Measurements from ENCODE around the gene MRPL12. TPM values are rescaled to one million over a fixed set of nuclear protein-coding genes. Genes with fewer than 3 reads are reported as not detected.

Gene MRPL12
- total RNA-seq, 2 experiments from 2014 or later, result 112 to 118 TPM

DNA sequence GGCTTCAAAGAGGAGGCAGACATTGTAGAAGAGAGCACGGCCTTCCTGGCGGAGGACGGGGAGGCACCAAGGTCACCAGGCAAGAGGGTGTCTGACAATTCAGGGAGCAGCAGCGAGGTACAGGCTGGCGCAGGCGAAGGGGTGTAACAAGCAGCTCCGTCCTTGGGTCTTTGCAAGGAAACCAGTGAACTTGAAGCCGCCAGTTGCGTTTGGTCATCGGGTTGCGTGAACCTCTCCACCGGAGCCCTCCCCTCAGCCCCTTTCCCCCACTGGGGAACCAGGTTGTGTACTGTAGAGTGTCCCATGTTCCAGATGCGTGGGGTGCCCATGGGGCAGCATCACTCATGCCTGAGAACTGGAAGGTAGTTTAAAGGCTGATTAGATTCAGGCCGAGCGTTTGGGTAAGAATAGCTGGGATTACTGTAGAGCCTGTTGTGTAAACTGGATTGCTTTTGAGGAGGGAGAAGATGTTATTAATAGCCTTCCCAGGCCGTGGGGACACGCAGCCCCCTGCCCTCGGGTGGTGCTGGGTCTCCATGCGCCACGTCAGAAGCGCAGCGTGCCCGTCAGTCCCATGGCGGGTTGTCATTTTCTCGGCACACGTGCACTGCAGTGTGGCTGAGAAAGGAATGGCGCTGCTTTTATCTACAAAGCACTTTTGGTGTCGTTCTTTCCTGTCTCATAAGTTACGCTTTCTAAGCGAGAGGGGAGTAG lies 2.5 kb downstream of the MRPL12 start:
- Mint-ChIP-seq H3K9me3 (no peaks in the 10 kb centered on the region), H3K4me3 (peak overlapping the region; percentile 39), H3K36me3 (peaks cover 33% of the 10 kb centered on the region), H3K27me3 (no peaks in the 10 kb centered on the region), H3K4me1 (ENCODE audit: low read depth) (peaks cover 30% of the 10 kb centered on the region), H3K27ac (peak overlapping the region; percentile 24)
- no peak for DNase-seq
- POLR2A ChIA-PET, result interaction anchor here (0.6 to 5.5 kb wide), 2 partner anchors 22 to 417 kb away, joined by 3 to 54 read pairs; partner anchors contain the start of genes ARL16 and HGS
- intact Hi-C loops (cut with micrococcal nuclease), result no loop called here
- CTCF ChIA-PET, result no interaction called here

DNA sequence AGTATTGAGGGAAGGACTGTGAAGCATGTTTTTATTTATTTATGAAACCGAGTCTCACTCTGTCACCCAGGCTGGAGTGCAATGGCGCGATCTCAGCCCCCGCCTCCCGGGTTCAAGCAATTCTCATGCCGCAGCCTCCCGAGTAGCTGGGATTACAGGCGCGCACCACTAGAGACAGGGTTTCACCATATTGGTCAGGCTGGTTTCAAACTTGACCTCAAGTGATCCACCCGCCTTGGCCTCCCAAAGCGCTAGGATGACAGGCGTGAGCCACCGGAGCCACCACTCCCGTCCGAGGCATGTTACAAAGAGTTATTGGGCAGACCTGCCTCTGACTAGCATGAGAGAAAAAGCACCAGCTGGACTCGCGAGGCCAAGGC lies 3.1 kb downstream of the MRPL12 start:
- no peak for DNase-seq
- H3K27me3 Mint-ChIP-seq, result no peaks in the 10 kb centered on the region
- ChIA-PET CTCF (no interaction called here), POLR2A (interaction anchor here (5.5 kb wide), 1 partner anchor 22 kb away, joined by 54 read pairs; the partner anchor contains the start of genes ARL16 and HGS)
- H3K36me3 Mint-ChIP-seq, result peaks cover 29% of the 10 kb centered on the region
- H3K4me3 Mint-ChIP-seq, result no peak overlapping the region
- no peaks in the 10 kb centered on the region for H3K9me3 Mint-ChIP-seq
- H3K4me1 Mint-ChIP-seq (ENCODE audit: low read depth), result peaks cover 30% of the 10 kb centered on the region
- H3K27ac Mint-ChIP-seq, result no peak overlapping the region
- intact Hi-C loops (cut with micrococcal nuclease), result no loop called here

DNA sequence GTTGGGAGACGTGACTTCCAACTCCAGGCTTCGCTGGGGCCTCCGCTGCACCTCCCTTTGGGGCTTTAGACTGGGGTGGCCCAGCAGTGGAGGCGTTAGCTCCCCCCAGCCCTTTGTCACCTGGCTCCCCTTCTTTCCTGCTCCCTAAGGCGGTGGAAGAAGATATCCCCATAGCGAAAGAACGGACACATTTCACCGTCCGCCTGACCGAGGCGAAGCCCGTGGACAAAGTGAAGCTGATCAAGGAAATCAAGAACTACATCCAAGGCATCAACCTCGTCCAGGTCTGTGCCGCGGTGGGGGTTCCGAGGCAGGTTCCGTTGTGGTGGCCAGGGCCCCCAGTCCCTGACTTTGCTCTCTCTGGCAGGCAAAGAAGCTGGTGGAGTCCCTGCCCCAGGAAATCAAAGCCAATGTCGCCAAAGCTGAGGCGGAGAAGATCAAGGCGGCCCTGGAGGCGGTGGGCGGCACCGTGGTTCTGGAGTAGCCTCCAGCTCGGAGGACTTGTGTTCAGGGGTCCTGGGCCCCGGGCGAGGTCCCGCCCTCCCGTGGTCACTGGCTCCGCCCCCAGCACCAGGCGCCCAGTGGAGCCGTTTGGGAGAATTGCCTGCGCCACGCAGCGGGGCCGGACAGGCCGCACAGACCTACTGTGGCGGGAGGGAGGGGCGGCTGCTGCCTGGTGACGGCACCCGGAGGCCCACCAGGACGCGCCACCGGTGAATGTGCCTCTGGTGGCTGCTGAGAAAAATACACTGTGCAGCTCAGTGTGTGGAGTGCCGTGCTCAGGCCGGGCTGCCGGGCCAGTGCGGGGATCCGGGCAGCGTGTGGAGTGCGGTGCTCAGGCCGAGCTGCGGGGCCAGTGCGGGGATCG lies 3.8 kb downstream of the MRPL12 start:
- Mint-ChIP-seq H3K27me3 (no peaks in the 10 kb centered on the region), H3K9me3 (no peaks in the 10 kb centered on the region), H3K4me1 (ENCODE audit: low read depth) (peaks cover 29% of the 10 kb centered on the region), H3K36me3 (peaks cover 26% of the 10 kb centered on the region), H3K27ac (no peak overlapping the region), H3K4me3 (no peak overlapping the region)
- POLR2A ChIA-PET, result no interaction called here
- no peak for DNase-seq
- CTCF ChIA-PET, result no interaction called here
- intact Hi-C loops (cut with micrococcal nuclease), result no loop called here

DNA sequence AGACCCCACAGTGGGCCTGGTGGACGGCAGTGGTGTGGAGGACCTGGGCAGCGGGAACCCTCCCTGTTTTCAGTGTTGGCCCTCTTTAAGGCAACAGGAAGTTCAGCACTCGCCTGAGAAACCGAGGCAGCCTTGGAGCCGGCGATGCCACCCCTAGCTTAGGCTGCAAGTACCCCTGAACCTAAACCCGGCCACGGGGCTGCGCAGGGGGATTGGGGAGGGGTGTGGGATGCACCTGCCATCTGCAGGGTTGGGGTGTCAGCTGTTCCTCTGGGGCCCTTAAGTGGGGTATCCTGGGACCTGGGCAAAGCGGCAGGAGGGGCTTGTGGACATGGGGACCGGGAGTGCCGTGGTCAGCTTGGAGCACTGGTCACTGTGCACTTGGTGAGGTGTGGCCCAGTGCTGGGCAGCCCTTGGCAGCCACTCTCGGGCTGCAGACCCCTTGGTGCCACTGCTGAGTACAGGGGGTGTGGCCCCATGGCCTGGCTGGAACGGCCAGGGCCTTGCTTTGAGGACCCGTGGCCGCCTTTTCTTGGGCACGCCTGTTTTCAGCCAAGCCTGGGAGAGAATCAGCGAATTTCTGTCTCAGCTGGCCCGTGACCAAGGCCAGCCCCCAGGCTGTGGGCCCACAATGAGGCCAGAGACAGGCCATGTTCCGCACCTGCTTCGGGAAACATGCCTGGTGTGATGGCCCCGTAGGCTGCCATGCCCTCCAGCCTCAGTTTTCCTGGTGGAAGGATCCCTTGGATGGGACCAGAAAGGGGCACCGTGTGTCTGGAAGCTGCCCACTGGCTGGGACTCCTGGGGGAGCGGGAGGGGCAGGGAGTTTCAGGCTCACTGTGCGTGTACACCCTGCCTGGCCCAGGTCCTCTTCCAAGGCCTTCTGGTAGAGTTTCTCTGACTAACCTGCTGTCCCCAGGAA lies 4.8 kb downstream of the MRPL12 start:
- peaks cover 22% of the 10 kb centered on the region for H3K36me3 Mint-ChIP-seq
- POLR2A ChIA-PET, result no interaction called here
- DNase-seq, result no peak
- CTCF ChIA-PET, result no interaction called here
- H3K9me3 Mint-ChIP-seq, result no peaks in the 10 kb centered on the region
- H3K4me1 Mint-ChIP-seq (ENCODE audit: low read depth), result peaks cover 25% of the 10 kb centered on the region
- no peaks in the 10 kb centered on the region for H3K27me3 Mint-ChIP-seq
- H3K4me3 Mint-ChIP-seq, result no peak overlapping the region
- intact Hi-C loops (cut with micrococcal nuclease), result no loop called here
- no peak overlapping the region for H3K27ac Mint-ChIP-seq

DNA sequence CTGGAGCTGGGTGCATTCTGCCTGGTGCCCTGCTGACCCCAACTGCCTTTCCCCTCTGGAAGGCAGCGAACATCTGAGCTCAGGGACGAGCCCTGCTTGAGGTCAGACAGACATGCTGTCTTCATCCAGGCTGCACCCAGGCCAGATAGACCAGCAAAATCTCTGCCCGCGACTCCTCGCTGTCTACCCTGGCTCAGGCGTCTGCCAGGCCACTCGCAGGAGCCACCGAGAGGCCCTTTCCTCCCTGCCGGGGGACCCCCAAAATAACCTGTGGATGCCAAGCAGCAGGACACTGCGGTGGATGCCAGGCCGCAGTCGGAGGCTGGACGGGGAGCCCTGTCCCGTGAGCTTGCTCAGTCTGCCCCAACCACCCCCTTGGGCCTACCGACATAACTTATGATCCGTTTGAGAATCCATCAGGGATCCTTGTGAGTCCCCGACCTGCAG lies 5.6 kb downstream of the MRPL12 start:
- Mint-ChIP-seq H3K4me3 (no peak overlapping the region), H3K4me1 (ENCODE audit: low read depth) (peaks cover 28% of the 10 kb centered on the region), H3K27ac (no peak overlapping the region), H3K9me3 (no peaks in the 10 kb centered on the region), H3K27me3 (no peaks in the 10 kb centered on the region), H3K36me3 (peaks cover 22% of the 10 kb centered on the region)
- intact Hi-C loops (cut with micrococcal nuclease), result no loop called here
- POLR2A ChIA-PET, result interaction anchor here (0.9 to 3.0 kb wide), 2 partner anchors 25 to 34 kb away, joined by 3 to 12 read pairs; partner anchors contain the start of genes ARL16 and HGS
- DNase-seq, result no peak
- CTCF ChIA-PET, result no interaction called here

DNA sequence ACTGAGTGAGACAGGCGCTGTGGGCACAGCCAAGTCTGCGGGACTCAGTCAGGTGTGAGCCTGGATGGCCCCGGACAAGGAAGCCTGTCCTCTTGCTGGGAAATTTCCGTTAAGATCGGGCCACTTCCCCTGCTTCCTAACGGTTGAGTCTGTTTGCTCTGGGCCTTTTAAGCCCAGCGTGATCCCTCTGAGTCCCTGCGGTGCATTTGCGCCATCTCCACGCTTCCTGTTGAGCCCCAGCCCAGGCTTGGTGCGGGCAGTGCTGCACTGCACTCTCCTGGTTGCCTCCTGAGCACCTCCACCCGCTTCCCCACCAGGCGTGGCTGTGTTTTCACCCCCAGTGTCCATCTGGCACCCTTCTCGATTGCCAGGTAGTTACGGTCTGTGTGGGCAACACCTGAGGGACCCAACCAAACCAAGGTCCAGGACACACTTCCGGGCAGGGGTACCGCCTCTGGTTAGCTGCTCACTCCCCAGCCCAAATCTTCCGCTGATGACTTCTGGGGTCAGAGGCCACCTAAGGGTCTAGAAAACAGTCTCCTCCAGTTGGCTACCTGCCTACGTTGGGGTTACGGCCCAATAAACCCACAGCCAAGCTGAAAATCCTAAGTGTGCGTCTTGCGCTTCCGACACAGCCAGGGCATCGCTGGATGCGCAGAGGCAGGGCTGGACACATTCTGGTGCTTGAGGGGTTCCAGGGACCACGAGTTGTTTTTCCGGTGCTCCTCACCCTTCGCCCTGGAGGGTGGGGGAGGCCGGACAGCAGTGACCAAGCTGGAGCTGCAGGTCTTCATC lies 7.5 kb downstream of the MRPL12 start:
- no peaks in the 10 kb centered on the region for H3K27me3 Mint-ChIP-seq
- peaks cover 21% of the 10 kb centered on the region for H3K4me1 Mint-ChIP-seq (ENCODE audit: low read depth)
- intact Hi-C loops (cut with micrococcal nuclease), result loop anchor here (5.0 kb wide), 1 partner anchor 43 kb away; the partner anchor contains the start of genes CCDC137 and OXLD1
- ChIA-PET CTCF (interaction anchor here (1.3 kb wide), 1 partner anchor 9 kb away, joined by 3 read pairs; no protein-coding TSS in a partner anchor), POLR2A (interaction anchor here (2.0 to 3.0 kb wide), 3 partner anchors 8 to 122 kb away, joined by 6 to 12 read pairs (median 7); partner anchors contain the start of genes ARL16, HGS, MCRIP1 and MRPL12)
- peak overlapping the region; percentile 53 for H3K4me3 Mint-ChIP-seq
- peak overlapping the region; percentile 54 for H3K27ac Mint-ChIP-seq
- DNase-seq, result peak; percentile 35
- H3K36me3 Mint-ChIP-seq, result peaks cover 12% of the 10 kb centered on the region
- no peaks in the 10 kb centered on the region for H3K9me3 Mint-ChIP-seq

DNA sequence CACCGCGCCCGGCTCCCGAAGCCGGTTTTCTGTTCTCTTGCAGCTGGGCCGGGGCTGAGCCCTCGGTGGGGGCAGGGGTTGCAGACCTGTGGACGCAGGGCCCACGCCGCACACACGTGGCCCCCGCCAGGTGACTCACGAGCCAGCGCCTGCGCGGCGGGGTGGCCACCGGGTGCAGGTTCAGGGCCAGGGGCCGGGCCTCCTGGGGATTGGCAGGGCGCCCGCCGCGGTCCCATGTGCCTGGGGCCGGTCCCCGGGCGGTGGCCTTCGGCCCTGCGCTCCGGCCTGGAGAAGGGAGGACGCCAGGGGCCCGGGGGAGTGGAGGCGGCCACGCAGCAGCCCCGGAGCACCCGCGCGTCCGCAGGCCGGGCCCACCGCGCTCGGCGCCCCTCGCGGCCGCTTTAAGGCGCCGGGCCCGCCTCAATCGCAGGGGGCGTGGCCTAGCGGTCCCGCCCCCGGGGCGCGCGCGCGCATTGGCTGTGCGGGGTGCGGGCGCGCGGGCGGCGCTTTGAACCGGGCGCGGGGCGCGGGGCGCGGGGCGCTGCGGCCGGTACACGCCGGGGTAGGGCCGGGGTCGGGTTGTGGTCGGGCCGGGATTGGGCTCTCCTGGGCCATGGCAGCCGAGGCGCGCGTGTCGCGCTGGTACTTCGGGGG lies 8.8 kb downstream of the MRPL12 start, which contains the start of gene SLC25A10:
Gene SLC25A10, plus strand, starts transcription at position 471 of the 654 bp plus-strand sequence. Its CDS starts 143 bp downstream, at position 614.
- peak; percentile 90 for DNase-seq
- ChIA-PET CTCF (interaction anchor here (0.9 to 1.4 kb wide), 4 partner anchors 9 to 19 kb away, joined by 3 to 6 read pairs (median 3); partner anchors contain the start of gene MRPL12), POLR2A (interaction anchor here (2.0 to 3.0 kb wide), 3 partner anchors 9 to 121 kb away, joined by 6 to 12 read pairs (median 7); partner anchors contain the start of genes ARL16, HGS, MCRIP1 and MRPL12)
- peaks cover 3% of the 10 kb centered on the region for H3K36me3 Mint-ChIP-seq
- no peaks in the 10 kb centered on the region for H3K9me3 Mint-ChIP-seq
- H3K27ac Mint-ChIP-seq, result peak within 1 kb of the TSS; percentile 54
- H3K4me1 Mint-ChIP-seq (ENCODE audit: low read depth), result peaks cover 21% of the 10 kb centered on the region
- H3K27me3 Mint-ChIP-seq, result no peaks in the 10 kb centered on the region
- peak within 1 kb of the TSS; percentile 76 for H3K4me3 Mint-ChIP-seq
- intact Hi-C loops (cut with micrococcal nuclease), result loop anchor here (1.0 to 5.0 kb wide), 2 partner anchors 9 to 45 kb away; partner anchors contain the start of genes CCDC137, MRPL12 and OXLD1

DNA sequence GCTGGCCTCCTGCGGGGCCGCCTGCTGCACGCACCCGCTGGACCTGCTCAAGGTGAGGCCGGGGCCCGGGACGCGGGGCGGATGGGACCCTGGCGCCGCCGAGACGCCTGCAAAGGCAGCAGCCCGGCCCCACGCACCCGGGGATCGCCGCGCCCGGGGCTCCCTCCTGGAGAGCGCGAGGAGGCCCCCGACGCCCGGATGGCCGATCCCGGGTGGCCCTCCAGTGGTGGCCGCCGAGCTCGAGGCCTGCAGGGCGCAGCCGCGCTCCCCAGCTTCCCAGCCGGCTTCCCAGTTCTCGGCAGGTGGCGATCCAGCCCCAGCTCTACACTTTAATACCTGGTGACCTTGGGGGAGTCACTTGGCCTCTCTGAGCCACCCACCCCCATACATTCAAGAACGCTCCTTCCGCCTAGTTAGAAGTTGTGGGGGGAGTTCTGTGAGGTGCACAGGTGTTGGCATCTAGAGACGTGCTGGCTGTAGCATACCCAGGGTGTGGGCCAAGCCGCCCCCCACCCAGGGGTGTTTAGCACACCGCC lies 9.4 kb downstream of the MRPL12 start:
- ChIA-PET POLR2A (interaction anchor here (1.0 to 2.2 kb wide), 2 partner anchors 9 to 120 kb away, joined by 4 to 6 read pairs; partner anchors contain the start of gene MCRIP1), CTCF (interaction anchor here (0.9 to 1.4 kb wide), 3 partner anchors 9 to 18 kb away, joined by 3 to 6 read pairs (median 3); partner anchors contain the start of gene MRPL12)
- DNase-seq, result peak; percentile 44
- no peaks in the 10 kb centered on the region for H3K27me3 Mint-ChIP-seq
- peak overlapping the region; percentile 2 for H3K27ac Mint-ChIP-seq
- H3K36me3 Mint-ChIP-seq, result peaks cover under 1% of the 10 kb centered on the region
- H3K4me3 Mint-ChIP-seq, result peak overlapping the region; percentile 76
- H3K9me3 Mint-ChIP-seq, result no peaks in the 10 kb centered on the region
- intact Hi-C loops (cut with micrococcal nuclease), result loop anchor here (1.0 to 5.0 kb wide), 2 partner anchors 9 to 45 kb away; partner anchors contain the start of genes CCDC137, MRPL12 and OXLD1
- peaks cover 21% of the 10 kb centered on the region for H3K4me1 Mint-ChIP-seq (ENCODE audit: low read depth)

DNA sequence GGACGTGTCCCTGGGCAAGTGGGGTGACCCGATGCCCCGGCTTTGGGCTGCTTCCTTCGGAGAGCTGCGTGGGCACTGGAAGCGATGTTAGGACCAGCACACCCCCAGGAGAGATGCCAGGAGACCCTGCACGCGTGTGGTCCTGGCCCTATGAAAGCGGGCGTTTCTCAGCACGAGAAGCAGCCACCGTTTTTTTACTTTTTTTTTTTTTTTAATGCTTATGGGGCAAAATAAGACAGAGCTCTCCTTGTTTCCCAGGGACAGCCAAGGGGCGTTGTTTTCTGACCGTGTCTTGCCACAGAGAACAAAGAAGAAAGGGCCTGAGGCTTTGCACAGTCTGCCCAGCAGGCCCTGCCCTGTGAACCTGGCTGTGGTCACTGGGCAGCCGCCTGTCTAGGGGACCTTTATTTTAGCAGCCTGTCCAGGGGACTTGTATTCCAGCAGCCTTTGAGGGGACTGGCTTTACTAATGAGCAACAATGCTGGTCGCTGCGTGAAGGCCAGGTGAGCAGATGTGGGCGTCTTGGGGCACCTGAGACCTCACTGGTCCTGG lies 9.9 kb downstream of the MRPL12 start:
- ChIA-PET POLR2A (interaction anchor here (1.0 kb wide), 1 partner anchor 9 kb away, joined by 4 read pairs; no protein-coding TSS in a partner anchor), CTCF (interaction anchor here (0.9 to 1.4 kb wide), 4 partner anchors 10 to 22 kb away, joined by 3 to 6 read pairs (median 3); partner anchors contain the start of gene MRPL12)
- Mint-ChIP-seq H3K9me3 (no peaks in the 10 kb centered on the region), H3K4me1 (ENCODE audit: low read depth) (peaks cover 21% of the 10 kb centered on the region), H3K27me3 (no peaks in the 10 kb centered on the region), H3K4me3 (peak overlapping the region; percentile 76), H3K36me3 (peaks cover 1% of the 10 kb centered on the region), H3K27ac (peak overlapping the region; percentile 2)
- no peak for DNase-seq
- intact Hi-C loops (cut with micrococcal nuclease), result loop anchor here (5.0 kb wide), 1 partner anchor 46 kb away; the partner anchor contains the start of genes CCDC137 and OXLD1
